ENCODE data around the gene WBP1. TPM values are rescaled to one million over a fixed set of nuclear protein-coding genes. Genes with fewer than 3 reads are reported as not detected.
A peak's percentile ranks its signal among the peaks of the same experiment; 100 is the strongest.
"Not testable (repeated sequence)": the region's sequence is repeated elsewhere in the genome, so short reads cannot be mapped to it uniquely, and the experiment has no call there.

Gene WBP1
- total RNA-seq, 1 donor from 2014 or later, result 20.1 TPM

DNA sequence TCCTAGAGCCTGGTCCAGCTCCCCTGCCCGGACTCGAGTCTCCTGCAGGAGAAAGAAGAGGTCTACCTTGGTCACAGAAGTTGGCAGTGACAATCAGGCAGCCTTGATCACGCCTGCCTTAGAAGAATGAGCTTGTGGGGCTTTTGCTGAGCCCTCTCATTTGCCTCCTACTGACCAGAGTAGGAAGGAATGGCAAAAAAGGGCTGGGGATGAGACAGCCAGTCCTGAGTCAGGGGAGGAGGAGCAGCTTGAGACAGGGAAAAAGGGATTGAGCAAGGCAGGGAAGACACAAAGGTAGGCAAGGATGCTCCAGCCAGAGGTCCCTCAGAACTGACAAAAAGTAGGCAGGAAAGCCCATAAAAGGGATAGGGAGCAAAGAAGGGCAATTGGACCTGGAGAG is 30.7 kb upstream of the WBP1 start:
- no peak for DNase-seq

DNA sequence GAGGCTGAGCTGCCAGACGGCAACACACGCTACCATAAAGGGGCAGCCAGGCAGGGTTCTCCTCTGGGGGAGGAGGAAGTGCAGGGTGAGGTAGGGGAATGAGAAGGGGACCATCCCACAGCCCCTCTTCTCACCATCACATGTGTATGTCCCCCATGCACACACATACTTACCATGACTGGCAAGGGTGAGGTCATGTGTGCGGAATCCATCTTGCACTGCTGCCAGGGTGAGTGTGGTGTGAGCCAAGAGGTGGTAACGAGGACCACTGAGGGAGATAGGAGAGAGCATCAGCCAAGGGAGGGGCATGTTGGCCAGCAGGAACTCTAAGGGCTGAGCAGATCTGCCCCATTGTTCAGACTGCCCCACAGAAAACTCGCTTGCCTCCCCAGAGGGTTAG is 29.6 kb upstream of the WBP1 start:
- no peak for DNase-seq

DNA sequence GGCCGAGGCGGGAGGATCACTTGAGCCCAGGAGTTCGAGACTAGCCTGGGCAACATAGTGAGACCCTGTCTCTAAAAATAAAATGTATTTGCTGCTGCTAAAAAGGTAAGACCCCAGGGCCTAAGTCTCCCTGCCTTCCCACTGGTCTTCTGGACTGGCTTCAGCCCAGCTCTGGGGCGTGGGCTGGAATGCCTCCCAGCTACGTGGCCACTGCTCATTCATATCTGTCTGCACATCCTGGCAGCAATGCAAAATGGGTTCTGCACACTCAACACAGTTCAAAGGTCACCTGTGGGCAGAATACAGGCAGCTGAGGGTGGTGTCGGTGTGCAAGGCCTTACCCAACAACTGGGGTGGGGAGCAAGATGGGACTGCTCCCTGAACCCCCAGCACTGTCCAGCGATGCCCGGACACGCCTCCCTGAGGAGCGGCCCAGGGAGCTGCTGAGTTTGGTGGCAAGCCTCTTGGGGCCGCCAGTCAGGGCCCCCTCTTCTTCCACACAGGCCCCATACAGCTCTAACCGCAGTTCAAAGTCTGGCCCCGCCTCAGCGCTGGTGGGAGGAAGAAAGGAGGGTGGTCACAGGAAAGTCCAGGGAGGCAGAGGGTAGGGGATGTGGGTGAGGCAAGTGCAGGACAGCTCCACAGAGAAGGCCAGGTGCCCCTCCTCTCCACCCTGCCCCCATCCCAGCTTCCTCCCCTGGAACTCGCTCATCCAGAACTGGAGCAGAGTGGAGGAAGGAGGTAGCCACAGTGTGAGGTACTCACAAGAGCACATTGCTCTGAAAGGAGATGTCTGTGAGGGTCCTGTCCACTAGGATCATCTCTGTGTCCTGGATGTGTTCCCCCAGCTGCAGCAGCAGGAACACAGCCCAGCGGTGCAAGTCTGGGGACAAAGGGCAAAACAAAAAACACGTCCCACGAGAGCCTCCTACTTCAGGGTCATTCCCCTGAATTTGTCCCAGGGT is 28.5 kb upstream of the WBP1 start:
- no peak for DNase-seq

DNA sequence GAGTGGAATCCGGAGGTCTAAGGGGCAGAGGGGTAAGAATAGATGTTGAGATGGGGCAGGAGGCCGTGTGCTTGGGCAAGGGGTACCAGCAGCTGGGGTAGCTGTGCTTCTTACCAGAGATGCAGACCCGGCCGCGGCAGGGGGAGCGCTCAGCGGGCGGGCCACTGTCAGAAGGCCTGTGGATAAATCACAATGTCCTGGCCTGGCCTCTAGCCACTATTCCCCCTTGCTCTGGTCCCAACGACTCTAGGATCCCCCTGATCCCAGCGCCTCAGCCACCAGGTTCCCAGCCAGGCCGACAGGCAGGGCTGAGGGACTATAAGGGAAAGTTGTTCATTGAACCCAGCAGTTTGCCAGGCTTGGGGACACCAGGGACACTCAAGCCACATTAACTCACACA is 27.7 kb upstream of the WBP1 start:
- no peak for DNase-seq

DNA sequence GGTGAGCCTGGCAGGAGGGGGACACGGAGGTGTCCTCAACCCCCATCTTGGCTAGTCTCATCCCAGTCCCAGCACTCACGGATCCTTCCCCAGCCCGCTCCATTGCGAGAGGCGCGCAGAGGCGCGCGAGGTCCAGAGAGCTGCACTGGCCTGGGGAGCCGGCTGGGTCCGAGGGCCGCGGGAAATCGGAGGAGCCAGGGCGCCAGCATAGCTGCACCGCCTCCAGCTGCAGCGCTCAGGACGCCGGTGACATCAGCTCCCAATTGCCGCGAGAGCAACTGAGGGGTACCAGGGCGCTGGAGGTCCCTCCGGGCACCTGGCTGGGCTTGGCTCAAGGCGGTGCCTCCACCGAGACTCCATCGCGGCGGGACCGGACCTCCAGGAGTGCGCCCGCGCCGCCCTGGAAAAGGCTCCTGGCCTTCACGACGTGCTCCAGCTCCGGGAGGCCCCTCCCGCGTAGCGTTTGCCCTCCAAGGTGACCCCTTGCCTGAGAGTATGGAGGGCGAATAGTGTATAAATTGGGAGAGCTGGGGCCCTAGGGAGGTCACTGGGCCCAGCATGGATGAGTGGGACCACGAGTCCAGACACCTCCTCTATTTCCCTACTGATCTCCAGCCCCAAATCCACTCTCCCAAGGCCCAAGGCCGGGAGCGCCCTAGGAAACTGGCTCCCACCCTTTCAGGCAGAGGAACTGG is 22.0 kb upstream of the WBP1 start:
- DNase-seq, result no peak

- DNase-seq, result no peak
Measured at GRCh38 chr2:74436848-74437695, 21.2 kb upstream of the WBP1 start.

DNA sequence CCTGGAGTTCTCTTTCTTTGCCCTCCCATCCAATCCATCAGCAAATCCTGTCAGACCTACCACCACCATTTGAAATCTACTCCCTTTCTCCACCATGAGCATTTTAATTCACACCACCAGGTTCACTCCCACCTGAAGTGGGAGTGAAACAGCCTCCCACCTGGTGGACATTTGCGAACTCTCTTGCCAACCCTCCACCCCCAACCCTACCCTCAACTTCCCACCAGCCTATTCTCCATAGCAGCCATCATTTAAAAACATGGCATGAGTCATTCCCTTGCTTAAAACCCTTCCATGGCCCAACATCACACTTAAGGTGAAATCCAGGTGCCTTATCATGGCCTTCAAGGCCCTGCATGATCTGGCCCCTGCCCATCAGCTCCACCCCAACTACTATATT is 20.0 kb upstream of the WBP1 start:
- DNase-seq, result no peak

GRCh38 chr2:74439373-74439772 is 18.9 kb upstream of the WBP1 start:
- no peak for DNase-seq

DNA sequence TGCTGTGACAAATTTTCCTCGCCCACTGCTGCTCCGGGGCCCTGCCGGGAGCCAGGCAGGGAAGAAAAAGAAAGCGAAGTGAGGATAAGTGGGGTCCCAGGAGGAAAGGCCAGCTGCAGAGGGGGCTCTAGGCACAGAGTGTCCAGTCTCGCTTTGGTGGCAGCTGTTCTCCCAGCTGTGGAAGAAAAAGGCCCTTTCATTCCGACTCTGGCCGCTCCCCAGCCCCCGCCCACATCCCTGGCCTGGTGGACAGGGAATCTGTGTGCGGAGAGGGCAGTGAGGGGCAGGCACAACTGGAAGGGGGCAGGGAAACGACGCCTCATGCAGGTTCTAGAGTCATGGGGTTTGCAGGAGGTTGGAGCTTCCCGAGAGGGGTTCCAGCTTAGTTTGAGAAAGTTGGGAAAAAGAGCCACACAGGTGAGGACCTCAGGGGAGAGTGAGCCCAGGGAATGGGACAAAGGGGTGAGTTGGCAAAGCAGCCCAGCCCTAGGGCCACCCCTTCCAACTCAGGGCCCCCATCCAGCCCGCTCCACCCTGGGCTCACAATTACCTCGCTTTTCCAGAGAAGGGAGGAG is 18.3 kb upstream of the WBP1 start:
- DNase-seq, result peak; percentile 48

- DNase-seq, result peak; percentile 94
Measured at GRCh38 chr2:74440378-74441169, 17.7 kb upstream of the WBP1 start.

DNA sequence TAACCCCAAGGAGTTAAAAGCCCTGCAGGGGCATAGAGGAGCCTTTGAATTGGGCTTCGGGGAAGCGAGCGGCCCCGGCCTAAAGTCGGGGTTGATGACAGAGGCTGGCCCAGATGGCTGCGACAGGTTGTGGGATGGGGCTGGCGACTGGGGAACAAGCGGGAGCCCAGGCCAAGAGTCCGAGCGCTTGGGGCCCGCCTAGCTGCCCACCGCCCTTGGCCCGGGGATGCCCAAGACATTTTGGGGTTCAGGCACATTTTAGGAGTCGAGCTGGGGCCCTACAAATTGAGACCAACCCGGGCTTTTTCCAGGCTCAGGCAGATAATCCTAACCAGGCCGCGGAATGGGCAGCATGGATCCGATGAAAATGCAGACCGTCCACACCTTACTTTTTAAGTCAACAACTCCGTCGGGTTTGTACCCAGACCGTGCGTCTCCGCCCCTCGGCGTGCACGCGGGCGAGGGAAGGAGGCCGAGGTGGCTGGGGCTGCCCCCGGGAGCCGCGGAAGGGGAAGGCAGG is 17.0 kb upstream of the WBP1 start:
- no peak for DNase-seq

- no peak for DNase-seq
Measured at GRCh38 chr2:74441690-74442482, 16.4 kb upstream of the WBP1 start, which contains the start of gene RTKN. TSS of gene RTKN (minus strand) at chr2:74441937. CDS start at chr2:74441816, 121 bp downstream.

- not testable (repeated sequence) for DNase-seq
Measured at GRCh38 chr2:74442483-74443297, 15.5 kb upstream of the WBP1 start.

- DNase-seq, result no peak
Measured at GRCh38 chr2:74444498-74445318, 13.5 kb upstream of the WBP1 start.

- DNase-seq, result no peak
Measured at GRCh38 chr2:74447230-74447999, 10.8 kb upstream of the WBP1 start.

DNA sequence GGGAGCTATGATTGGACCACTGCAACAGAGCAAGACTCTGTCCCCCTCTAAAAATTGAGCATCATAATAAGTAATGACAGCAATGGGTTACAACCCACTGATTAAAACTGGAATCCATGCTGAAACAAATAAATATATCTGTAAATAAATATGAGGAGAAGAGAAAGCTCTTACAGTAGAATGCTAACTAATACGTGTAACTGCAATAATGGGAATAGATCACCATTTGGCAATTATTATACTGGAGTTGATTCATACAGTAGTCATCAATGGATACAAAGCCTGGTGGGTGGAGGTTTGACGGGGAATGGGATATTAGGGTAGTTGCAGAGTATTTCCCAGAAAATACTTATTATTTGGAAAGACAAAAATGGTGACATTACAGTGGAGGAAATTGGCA is 9.5 kb upstream of the WBP1 start:
- DNase-seq, result no peak

- no peak for DNase-seq
Measured at GRCh38 chr2:74450570-74451190, 7.6 kb upstream of the WBP1 start.

Measured in skin of body (tissue), 2 donors.